Immature natural killer cell (primary cell): Measurements from ENCODE around the gene DSE. TPM values are rescaled to one million over a fixed set of nuclear protein-coding genes. Genes with fewer than 3 reads are reported as not detected.

Experiments
- DNase-seq, 3 donors: peaks; one replicate each; pipeline ENCODE4 v3.0.0; 2022; ENCODE audit warnings: mixed read lengths in 1 of 3
- H3K27ac Mint-ChIP-seq, 6 donors: one replicate each; pipeline ENCODE4 v1.8.0; 2020; ENCODE audit warnings: mixed read lengths in 6 of 6, mild to moderate bottlenecking in 5 of 6, inconsistent platforms in 4 of 6, moderate library complexity in 3 of 6
- H3K27me3 Mint-ChIP-seq, 3 donors: one replicate each; pipeline ENCODE4 v1.8.0; 2020 to 2021; ENCODE audit warnings: low read depth in 3 of 3, mild to moderate bottlenecking in 3 of 3, mixed read lengths in 3 of 3, moderate library complexity in 3 of 3, inconsistent platforms in 1 of 3
- H3K36me3 Mint-ChIP-seq, 3 donors: one replicate each; pipeline ENCODE4 v1.8.0; 2020; ENCODE audit warnings: mixed read lengths in 3 of 3, inconsistent platforms in 2 of 3, mild to moderate bottlenecking in 2 of 3
- H3K4me1 Mint-ChIP-seq, 2 donors: one replicate each; pipeline ENCODE4 v1.8.0; 2020; ENCODE audit warnings: inconsistent platforms in 2 of 2, mild to moderate bottlenecking in 2 of 2, mixed read lengths in 2 of 2, moderate library complexity in 1 of 2
- H3K4me3 Mint-ChIP-seq, 5 donors: one replicate each; pipeline ENCODE4 v1.8.0; 2020; ENCODE audit warnings: mild to moderate bottlenecking in 5 of 5, mixed read lengths in 5 of 5, inconsistent platforms in 3 of 5, moderate library complexity in 3 of 5
- H3K9me3 Mint-ChIP-seq, 6 donors: one replicate each; pipeline ENCODE4 v1.8.0; 2020; ENCODE audit warnings: mild to moderate bottlenecking in 6 of 6, mixed read lengths in 6 of 6, inconsistent platforms in 4 of 6, moderate library complexity in 3 of 6
- polyA plus RNA-seq, 3 donors: library from polyadenylated mRNA; unstranded; fragments of 300-500 nt; fragmentation: Illumina TruSeq; gene quantifications; one replicate each; pipeline ENCODE4 v1.2.3, GENCODE V29; 2021

DSE gene
- polyA plus RNA-seq, 3 donors from 2014 or later: 2.6 to 3.9 (median 3.2) TPM

GRCh38 chr6:116399287-116399686, 28.5 kb downstream of the DSE start:
- H3K4me3 Mint-ChIP-seq: no peak overlapping the region
- peaks cover 0 to under 1% (median 0%) of the 10 kb centered on the region in 3 donors for H3K27me3 Mint-ChIP-seq
- no peaks in the 10 kb centered on the region for H3K9me3 Mint-ChIP-seq
- DNase-seq: no peak
- H3K27ac Mint-ChIP-seq: no peak overlapping the region
- no peaks in the 10 kb centered on the region for H3K36me3 Mint-ChIP-seq
- no peaks in the 10 kb centered on the region for H3K4me1 Mint-ChIP-seq

DNA sequence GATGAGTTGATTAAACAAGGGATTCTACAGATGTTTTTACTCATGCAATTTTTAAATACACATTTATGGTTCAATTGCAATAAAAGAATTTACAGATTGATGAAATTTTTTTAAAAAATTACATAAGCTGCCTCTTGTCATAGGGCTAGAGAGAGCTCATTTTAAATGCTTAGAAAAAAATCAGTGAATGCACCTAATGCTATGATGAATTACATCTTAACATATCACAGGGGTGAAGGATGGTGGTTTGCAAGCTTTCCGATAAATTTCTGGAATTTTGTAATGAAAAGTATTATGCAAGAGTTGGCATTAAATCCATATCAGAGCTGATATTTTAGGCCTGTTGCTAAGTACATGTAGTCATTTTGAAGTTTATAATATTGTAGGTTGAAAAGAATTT, 29.6 kb downstream of the DSE start:
- Mint-ChIP-seq H3K27ac (no peak overlapping the region), H3K36me3 (no peaks in the 10 kb centered on the region), H3K9me3 (no peaks in the 10 kb centered on the region), H3K27me3 (peaks cover 0 to 2% (median 1%) of the 10 kb centered on the region in 3 donors), H3K4me1 (no peaks in the 10 kb centered on the region), H3K4me3 (no peak overlapping the region)
- no peak for DNase-seq

- no peak for DNase-seq
- H3K27ac Mint-ChIP-seq: no peak overlapping the region
- peaks cover 0 to 2% (median 1%) of the 10 kb centered on the region in 3 donors for H3K27me3 Mint-ChIP-seq
- H3K9me3 Mint-ChIP-seq: no peaks in the 10 kb centered on the region
- no peak overlapping the region for H3K4me3 Mint-ChIP-seq
- H3K4me1 Mint-ChIP-seq: no peaks in the 10 kb centered on the region
- no peaks in the 10 kb centered on the region for H3K36me3 Mint-ChIP-seq
Observed at GRCh38 chr6:116402108-116402937, 31.6 kb downstream of the DSE start.

DNA sequence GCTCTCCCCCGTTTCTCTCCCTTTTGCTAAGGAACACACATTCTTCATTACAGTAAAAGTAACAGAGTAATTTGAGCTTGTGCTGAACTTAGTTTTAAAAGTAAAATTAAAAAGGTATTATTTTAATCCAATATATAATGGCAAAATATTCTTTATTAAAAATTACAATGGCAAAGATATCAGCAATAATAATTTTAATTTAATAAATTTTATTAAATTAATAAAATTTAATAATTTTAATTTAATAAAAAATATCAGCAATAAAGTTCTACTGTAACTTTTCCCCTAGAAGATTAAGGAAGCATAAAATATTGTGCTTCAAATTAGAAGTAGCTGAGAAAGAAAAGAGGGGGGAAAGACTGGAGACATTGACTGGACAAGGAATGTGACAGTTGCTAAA, 32.5 kb downstream of the DSE start:
- H3K27me3 Mint-ChIP-seq: peaks cover 0 to 3% (median 2%) of the 10 kb centered on the region in 3 donors
- H3K9me3 Mint-ChIP-seq: no peaks in the 10 kb centered on the region
- H3K4me1 Mint-ChIP-seq: no peaks in the 10 kb centered on the region

DNA sequence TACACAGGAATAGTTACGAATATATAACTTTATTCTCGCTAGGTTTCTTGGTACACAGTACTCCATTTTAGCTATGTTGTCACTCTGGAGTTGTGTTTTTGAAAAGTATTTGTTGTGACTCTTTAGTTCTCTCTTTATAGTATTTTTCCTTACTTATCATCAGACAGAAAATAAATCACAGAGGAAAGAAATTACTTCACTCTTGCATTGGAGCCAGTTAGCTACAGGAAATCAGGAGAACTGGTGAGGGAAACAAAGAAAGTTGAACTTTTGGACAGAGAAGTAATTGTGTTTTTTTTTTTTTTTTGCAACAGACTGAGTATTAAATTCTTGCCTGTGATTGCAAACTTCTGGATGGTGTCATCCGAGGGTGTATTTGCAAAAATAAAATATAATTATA, 33.9 kb downstream of the DSE start:
- Mint-ChIP-seq H3K27ac (no peak overlapping the region), H3K36me3 (no peaks in the 10 kb centered on the region), H3K4me1 (no peaks in the 10 kb centered on the region), H3K9me3 (no peaks in the 10 kb centered on the region), H3K4me3 (no peak overlapping the region), H3K27me3 (peaks cover 1 to 3% (median 2%) of the 10 kb centered on the region in 3 donors)
- no peak for DNase-seq

More for the DNA sequence above, 32.5 kb downstream of the DSE start:
- Mint-ChIP-seq H3K27ac (no peak overlapping the region), H3K4me3 (no peak overlapping the region), H3K36me3 (no peaks in the 10 kb centered on the region)
- no peak for DNase-seq

DNA sequence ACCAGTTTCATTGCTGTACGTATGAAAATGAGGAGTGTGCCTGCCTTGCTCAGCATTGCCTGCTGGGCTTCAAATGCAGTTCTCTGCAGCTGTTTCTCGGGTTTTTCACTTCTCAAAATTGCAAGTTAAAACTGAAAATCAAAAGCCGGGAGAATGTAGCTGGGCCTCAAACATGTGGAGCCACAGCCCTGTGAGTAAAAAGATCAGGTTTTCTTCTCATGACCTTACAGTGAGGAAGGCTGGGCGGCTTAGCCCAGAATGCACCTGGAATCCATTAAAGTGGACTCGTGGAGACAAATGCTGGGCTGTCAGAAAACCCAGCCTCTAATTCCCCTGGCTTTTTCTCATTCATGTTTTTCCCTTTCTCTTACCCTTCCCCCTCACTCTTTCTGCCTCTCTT, 34.4 kb downstream of the DSE start:
- Mint-ChIP-seq H3K36me3 (no peaks in the 10 kb centered on the region), H3K27ac (no peak overlapping the region), H3K4me1 (no peaks in the 10 kb centered on the region), H3K9me3 (no peaks in the 10 kb centered on the region), H3K4me3 (no peak overlapping the region), H3K27me3 (peaks cover 1 to 3% (median 2%) of the 10 kb centered on the region in 3 donors)
- DNase-seq: no peak

GRCh38 chr6:116405652-116406356, 35.1 kb downstream of the DSE start:
- no peaks in the 10 kb centered on the region for H3K36me3 Mint-ChIP-seq
- peaks cover 1 to 3% (median 2%) of the 10 kb centered on the region in 3 donors for H3K27me3 Mint-ChIP-seq
- no peak overlapping the region for H3K27ac Mint-ChIP-seq
- no peaks in the 10 kb centered on the region for H3K9me3 Mint-ChIP-seq
- no peak for DNase-seq
- no peaks in the 10 kb centered on the region for H3K4me1 Mint-ChIP-seq
- H3K4me3 Mint-ChIP-seq: no peak overlapping the region

GRCh38 chr6:116406678-116407345, 36.1 kb downstream of the DSE start:
- Mint-ChIP-seq H3K4me1 (no peaks in the 10 kb centered on the region), H3K36me3 (no peaks in the 10 kb centered on the region), H3K27me3 (peaks cover 1 to 3% (median 2%) of the 10 kb centered on the region in 3 donors), H3K27ac (no peak overlapping the region), H3K4me3 (no peak overlapping the region), H3K9me3 (no peaks in the 10 kb centered on the region)
- no peak for DNase-seq

GRCh38 chr6:116408491-116408890, 37.7 kb downstream of the DSE start:
- H3K4me1 Mint-ChIP-seq: no peaks in the 10 kb centered on the region
- no peak overlapping the region for H3K27ac Mint-ChIP-seq

DNA sequence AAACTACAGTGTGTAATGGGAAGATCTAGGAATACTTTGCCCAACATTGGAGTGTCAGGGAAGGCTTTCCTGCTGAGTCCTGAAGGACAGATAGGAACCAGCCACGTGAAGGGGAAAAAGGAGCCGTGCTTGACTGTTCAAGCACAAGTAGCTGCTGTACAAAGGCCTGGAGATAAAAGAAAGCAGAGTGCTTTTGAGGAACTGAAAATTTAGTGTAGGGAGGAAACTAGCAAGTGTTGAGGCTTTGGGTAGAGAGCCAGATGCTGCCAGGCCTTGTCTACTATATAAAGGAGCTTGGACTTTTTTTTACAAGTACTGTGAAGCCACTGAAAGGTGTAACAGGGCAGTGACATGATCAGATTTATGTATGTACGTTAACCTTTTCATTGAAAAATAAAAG, 39.0 kb downstream of the DSE start:
- no peak for DNase-seq
- Mint-ChIP-seq H3K27me3 (peaks cover under 1 to 3% (median 1%) of the 10 kb centered on the region in 3 donors), H3K9me3 (no peaks in the 10 kb centered on the region), H3K27ac (no peak overlapping the region), H3K36me3 (no peaks in the 10 kb centered on the region), H3K4me1 (no peaks in the 10 kb centered on the region), H3K4me3 (no peak overlapping the region)

More at GRCh38 chr6:116408491-116408890, 37.7 kb downstream of the DSE start:
- Mint-ChIP-seq H3K9me3 (no peaks in the 10 kb centered on the region), H3K36me3 (no peaks in the 10 kb centered on the region), H3K27me3 (peaks cover 1 to 5% (median 2%) of the 10 kb centered on the region in 3 donors), H3K4me3 (no peak overlapping the region)
- no peak for DNase-seq

- DNase-seq: no peak
- Mint-ChIP-seq H3K9me3 (no peaks in the 10 kb centered on the region), H3K27me3 (peaks cover 0 to 3% (median 1%) of the 10 kb centered on the region in 3 donors), H3K4me3 (no peak overlapping the region), H3K36me3 (no peaks in the 10 kb centered on the region), H3K27ac (no peak overlapping the region), H3K4me1 (no peaks in the 10 kb centered on the region)
Observed at GRCh38 chr6:116411284-116411623, 40.5 kb downstream of the DSE start.

DNA sequence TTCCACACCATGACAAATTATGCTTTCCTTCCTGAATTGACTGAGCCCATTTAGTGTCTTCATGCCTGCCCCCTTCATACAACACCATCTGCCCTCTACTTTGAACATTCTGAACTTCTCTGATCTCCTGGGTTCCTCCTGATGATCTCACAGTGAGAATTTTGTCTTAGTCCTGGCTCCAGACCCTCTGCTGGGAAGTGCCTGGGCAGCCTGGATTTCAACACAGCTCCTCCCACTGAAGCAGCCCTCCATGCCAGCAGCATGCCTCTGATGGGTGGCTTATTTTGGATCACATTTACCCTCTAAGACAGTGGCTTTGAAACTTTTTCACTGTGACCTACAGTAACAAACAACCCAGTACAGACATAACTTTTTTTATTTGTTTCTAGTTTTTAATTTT, 41.5 kb downstream of the DSE start:
- H3K4me3 Mint-ChIP-seq: no peak overlapping the region
- H3K27me3 Mint-ChIP-seq: peaks cover 0 to 3% (median 1%) of the 10 kb centered on the region in 3 donors
- no peaks in the 10 kb centered on the region for H3K4me1 Mint-ChIP-seq
- H3K36me3 Mint-ChIP-seq: no peaks in the 10 kb centered on the region
- no peak for DNase-seq
- no peaks in the 10 kb centered on the region for H3K9me3 Mint-ChIP-seq
- H3K27ac Mint-ChIP-seq: peak overlapping the region in 1 of 6 donors; percentile 5

GRCh38 chr6:116413357-116413756, 42.6 kb downstream of the DSE start:
- Mint-ChIP-seq H3K27ac (no peak overlapping the region), H3K4me3 (no peak overlapping the region), H3K27me3 (peaks cover 0 to 2% (median 1%) of the 10 kb centered on the region in 3 donors), H3K4me1 (no peaks in the 10 kb centered on the region), H3K36me3 (no peaks in the 10 kb centered on the region), H3K9me3 (no peaks in the 10 kb centered on the region)
- no peak for DNase-seq

DNA sequence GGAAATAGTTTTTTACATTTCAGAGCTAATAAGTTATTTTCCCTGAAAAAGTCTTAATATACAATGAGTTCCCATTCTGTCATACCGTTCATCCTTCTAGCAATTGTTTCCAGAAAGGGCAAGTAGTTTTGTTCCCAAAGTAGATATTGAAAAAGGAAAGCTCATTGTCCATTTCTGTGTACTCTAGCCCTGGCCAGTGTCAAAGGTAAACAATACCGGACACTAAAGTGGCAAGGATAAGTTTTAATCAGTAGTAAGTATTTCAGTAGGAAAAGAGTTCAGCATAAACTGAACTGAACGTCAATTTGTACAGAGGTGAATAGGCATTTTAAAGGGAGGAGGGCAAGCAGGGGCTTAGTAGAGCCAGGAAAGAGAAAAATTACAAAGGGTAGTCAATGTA, 46.9 kb downstream of the DSE start:
- H3K36me3 Mint-ChIP-seq: no peaks in the 10 kb centered on the region

More for the DNA sequence above, 46.9 kb downstream of the DSE start:
- DNase-seq: no peak
- Mint-ChIP-seq H3K4me3 (no peak overlapping the region), H3K27me3 (peaks cover 0 to 4% (median 0%) of the 10 kb centered on the region in 3 donors), H3K9me3 (no peaks in the 10 kb centered on the region), H3K27ac (peak overlapping the region in 1 of 6 donors; percentile 79), H3K4me1 (no peaks in the 10 kb centered on the region)
